ENCODE measurements around the gene CHST12.

DNA sequence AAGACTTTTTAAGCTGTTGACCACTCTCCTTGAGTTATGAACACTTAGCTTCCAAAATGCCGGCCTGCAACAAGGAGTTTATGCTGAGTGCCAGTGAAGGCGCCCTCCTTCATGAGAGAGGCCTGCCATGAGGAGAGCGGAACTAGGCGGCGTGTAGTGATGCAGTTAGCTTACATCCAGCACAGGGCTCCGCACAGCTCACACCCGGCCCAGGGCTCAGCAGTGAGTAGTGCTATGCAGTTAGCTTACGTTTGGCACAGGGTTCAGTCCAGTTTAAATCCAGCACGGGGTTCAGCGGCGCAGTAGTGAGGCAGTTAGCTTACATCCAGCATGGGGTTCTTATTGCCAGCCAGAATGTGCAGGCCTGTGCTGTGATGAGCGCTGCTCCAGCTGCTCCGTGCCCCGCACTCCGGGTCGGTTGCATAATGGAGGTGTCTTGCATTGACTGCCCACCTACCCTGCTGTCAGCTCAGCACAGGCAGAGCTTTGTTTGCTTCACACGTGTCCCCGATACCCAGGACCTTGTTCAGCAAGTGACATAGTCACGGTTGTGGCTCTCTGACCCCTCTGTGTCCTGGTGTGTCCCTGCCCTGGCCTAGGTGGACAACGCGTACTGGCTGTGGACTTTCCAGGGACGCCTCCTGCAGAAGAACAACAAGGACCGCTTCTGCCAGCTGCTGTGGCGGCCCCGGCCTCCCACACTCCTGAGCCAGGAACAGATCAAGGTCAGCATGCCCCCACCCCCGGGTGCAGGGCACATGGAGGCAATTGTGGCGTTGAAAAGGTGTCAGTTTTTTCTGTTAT, 26.9 kb upstream of the CHST12 start:
- TF ChIP-seq, protein P1, sequence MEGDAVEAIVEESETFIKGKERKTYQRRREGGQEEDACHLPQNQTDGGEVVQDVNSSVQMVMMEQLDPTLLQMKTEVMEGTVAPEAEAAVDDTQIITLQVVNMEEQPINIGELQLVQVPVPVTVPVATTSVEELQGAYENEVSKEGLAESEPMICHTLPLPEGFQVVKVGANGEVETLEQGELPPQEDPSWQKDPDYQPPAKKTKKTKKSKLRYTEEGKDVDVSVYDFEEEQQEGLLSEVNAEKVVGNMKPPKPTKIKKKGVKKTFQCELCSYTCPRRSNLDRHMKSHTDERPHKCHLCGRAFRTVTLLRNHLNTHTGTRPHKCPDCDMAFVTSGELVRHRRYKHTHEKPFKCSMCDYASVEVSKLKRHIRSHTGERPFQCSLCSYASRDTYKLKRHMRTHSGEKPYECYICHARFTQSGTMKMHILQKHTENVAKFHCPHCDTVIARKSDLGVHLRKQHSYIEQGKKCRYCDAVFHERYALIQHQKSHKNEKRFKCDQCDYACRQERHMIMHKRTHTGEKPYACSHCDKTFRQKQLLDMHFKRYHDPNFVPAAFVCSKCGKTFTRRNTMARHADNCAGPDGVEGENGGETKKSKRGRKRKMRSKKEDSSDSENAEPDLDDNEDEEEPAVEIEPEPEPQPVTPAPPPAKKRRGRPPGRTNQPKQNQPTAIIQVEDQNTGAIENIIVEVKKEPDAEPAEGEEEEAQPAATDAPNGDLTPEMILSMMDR (conservative IDR thresholded peaks at IDR 0.05; ENCODE audit: low read length), result no peak
- no peak for TF ChIP-seq EZH2phosphoT487 (IDR thresholded peaks at IDR 0.05; ENCODE audit: borderline replicate concordance, low read depth, low read length)
